ENCODE results near the gene VWA5B1.

The VWA5B1 gene, protein sequence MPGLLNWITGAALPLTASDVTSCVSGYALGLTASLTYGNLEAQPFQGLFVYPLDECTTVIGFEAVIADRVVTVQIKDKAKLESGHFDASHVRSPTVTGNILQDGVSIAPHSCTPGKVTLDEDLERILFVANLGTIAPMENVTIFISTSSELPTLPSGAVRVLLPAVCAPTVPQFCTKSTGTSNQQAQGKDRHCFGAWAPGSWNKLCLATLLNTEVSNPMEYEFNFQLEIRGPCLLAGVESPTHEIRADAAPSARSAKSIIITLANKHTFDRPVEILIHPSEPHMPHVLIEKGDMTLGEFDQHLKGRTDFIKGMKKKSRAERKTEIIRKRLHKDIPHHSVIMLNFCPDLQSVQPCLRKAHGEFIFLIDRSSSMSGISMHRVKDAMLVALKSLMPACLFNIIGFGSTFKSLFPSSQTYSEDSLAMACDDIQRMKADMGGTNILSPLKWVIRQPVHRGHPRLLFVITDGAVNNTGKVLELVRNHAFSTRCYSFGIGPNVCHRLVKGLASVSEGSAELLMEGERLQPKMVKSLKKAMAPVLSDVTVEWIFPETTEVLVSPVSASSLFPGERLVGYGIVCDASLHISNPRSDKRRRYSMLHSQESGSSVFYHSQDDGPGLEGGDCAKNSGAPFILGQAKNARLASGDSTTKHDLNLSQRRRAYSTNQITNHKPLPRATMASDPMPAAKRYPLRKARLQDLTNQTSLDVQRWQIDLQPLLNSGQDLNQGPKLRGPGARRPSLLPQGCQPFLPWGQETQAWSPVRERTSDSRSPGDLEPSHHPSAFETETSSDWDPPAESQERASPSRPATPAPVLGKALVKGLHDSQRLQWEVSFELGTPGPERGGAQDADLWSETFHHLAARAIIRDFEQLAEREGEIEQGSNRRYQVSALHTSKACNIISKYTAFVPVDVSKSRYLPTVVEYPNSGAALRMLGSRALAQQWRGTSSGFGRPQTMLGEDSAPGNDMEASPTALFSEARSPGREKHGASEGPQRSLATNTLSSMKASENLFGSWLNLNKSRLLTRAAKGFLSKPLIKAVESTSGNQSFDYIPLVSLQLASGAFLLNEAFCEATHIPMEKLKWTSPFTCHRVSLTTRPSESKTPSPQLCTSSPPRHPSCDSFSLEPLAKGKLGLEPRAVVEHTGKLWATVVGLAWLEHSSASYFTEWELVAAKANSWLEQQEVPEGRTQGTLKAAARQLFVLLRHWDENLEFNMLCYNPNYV

GRCh38 chr1:20290624-20291597 is at the start of gene VWA5B1:
TSS of gene VWA5B1 (plus strand) at chr1:20290875. CDS start at chr1:20310602, 19,727 bp downstream.
- TF ChIP-seq, protein P1, sequence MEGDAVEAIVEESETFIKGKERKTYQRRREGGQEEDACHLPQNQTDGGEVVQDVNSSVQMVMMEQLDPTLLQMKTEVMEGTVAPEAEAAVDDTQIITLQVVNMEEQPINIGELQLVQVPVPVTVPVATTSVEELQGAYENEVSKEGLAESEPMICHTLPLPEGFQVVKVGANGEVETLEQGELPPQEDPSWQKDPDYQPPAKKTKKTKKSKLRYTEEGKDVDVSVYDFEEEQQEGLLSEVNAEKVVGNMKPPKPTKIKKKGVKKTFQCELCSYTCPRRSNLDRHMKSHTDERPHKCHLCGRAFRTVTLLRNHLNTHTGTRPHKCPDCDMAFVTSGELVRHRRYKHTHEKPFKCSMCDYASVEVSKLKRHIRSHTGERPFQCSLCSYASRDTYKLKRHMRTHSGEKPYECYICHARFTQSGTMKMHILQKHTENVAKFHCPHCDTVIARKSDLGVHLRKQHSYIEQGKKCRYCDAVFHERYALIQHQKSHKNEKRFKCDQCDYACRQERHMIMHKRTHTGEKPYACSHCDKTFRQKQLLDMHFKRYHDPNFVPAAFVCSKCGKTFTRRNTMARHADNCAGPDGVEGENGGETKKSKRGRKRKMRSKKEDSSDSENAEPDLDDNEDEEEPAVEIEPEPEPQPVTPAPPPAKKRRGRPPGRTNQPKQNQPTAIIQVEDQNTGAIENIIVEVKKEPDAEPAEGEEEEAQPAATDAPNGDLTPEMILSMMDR (IDR thresholded peaks at IDR 0.05; ENCODE audit: low read depth, low read length), result no peak
- DNase-seq (ENCODE audit: extremely low read depth, low read depth), result no peak

DNA sequence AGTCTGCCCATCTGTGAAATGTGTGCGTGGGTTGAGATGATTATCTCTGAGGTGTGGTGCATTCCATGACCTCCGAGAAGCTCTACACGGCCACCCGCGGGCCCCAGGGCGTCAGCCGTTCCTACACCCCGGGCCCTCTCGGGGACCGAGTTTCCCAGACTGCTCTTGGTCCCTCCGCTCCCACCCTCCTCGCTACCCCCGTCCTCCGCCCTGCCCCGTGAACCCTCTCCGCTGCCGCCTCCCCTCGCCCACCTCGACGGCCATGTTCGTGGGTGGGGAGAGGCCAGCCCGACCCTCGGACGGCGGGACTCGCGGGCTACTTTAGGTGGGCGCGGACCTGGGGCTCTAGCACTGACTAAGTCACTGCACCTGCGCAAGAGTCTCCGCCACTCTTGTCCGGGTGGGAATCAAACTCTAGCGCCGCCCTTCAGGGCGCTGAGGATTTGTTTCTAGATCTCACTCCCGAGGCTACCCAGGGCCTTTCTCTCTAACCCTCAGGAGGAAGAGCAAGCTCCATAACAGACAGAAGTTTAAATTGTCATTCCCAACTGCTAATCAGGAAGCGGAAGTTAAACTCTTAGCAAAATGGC is 47.7 kb upstream of the VWA5B1 start:
- no peak for DNase-seq (ENCODE audit: extremely low read depth, low read depth)
- TF ChIP-seq, protein P1 (IDR thresholded peaks at IDR 0.05; ENCODE audit: low read depth, low read length), result no peak

GRCh38 chr1:20248971-20249612 is 41.6 kb upstream of the VWA5B1 start:
- TF ChIP-seq, protein P1 (IDR thresholded peaks at IDR 0.05; ENCODE audit: low read depth, low read length), result no peak
- no peak for DNase-seq (ENCODE audit: extremely low read depth, low read depth)

- TF ChIP-seq, protein P1 (IDR thresholded peaks at IDR 0.05; ENCODE audit: low read depth, low read length), result no peak
- no peak for DNase-seq (ENCODE audit: extremely low read depth, low read depth)
Observed at GRCh38 chr1:20250340-20250989, 40.2 kb upstream of the VWA5B1 start.

GRCh38 chr1:20252587-20252986 is 38.1 kb upstream of the VWA5B1 start:
- no peak for DNase-seq (ENCODE audit: extremely low read depth, low read depth)
- TF ChIP-seq, protein P1 (IDR thresholded peaks at IDR 0.05; ENCODE audit: low read depth, low read length), result no peak

Data from AG09319 (cell line).